GM12878 (cell line): ENCODE measurements around the gene UBE3C.

ENCODE experiments used
- BACH1 ChIP-seq: fragments of 450-650 bp; IDR thresholded peaks from 2 replicates; pipeline ENCODE4 v1.6.1; 2017; ENCODE audit warnings: mild to moderate bottlenecking, borderline replicate concordance
- EP300 ChIP-seq, 2 experiments: fragments of 150-350 bp in 1 of 2; IDR thresholded peaks; 2 replicates each; pipeline ENCODE4 v1.6.1; 2011 to 2012; ENCODE audit warnings: low read depth in 2 of 2, low read length in 2 of 2, borderline replicate concordance in 1 of 2, improper control_type of control experiment in 1 of 2, inconsistent platforms in 1 of 2; ENCODE audit not compliant: control insufficient read depth in 1 of 2
- SMAD5 ChIP-seq: IDR thresholded peaks from 2 replicates; pipeline ENCODE4 v1.6.1; 2016; ENCODE audit warnings: antibody characterized with exemption, low read depth
- YY1 ChIP-seq: IDR thresholded peaks from 2 replicates; pipeline ENCODE4 v1.6.1; 2011; ENCODE audit warnings: low read depth, mild to moderate bottlenecking, low read length

- TF ChIP-seq EP300 (IDR thresholded peaks at IDR 0.05; ENCODE audit: borderline replicate concordance in 1 of 2, control insufficient read depth in 1 of 2, low read depth in 2 of 2, low read length in 2 of 2) (no peak), YY1 (no peak), BACH1 (no peak), SMAD5 (no peak)
Measured at GRCh38 chr7:157168571-157168970, 29.8 kb downstream of the UBE3C start.
